Mammary epithelial cell (primary cell): ENCODE measurements around the gene ATG7.

Experiments
- CTCF ChIP-seq, 2 donors: IDR thresholded peaks in 1 of 2; conservative IDR thresholded peaks in 1 of 2; 2 replicates each; pipeline ENCODE4 v1.5.1; 2011 to 2012; ENCODE audit warnings: inconsistent platforms in 2 of 2, low read length in 2 of 2, mild to moderate bottlenecking in 2 of 2, control low read depth in 1 of 2, low read depth in 1 of 2; ENCODE audit not compliant: insufficient read depth in 1 of 2; ENCODE audit errors: extremely low read depth in 1 of 2
- EZH2 ChIP-seq: IDR thresholded peaks from 2 replicates; pipeline ENCODE4 v1.6.1; 2012; ENCODE audit warnings: low read length, inconsistent platforms, borderline replicate concordance

DNA sequence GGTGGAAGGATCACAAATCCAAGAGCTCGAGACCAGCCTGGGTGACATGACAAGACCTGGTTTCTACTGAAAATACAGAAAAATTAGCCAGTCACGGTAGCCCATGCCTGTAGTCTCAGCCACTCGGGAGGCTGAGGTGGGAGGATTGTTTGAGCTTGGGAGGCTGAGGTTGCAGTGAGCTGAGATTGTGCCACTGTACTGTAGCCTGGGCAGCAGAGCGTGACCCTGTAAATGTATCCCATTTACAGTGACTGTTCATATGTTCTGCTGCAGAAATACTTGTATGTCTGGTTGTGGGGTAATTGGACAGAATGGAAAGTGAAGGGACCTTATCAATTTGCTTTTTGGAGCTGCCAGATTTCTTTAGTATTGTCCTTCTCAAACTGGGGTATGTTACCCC is 24.9 kb downstream of the ATG7 start:
- TF ChIP-seq CTCF (conservative IDR thresholded peaks at IDR 0.05 in 1 of 2, IDR thresholded peaks at IDR 0.05 in 1 of 2; ENCODE audit: extremely low read depth in 1 of 2, insufficient read depth in 1 of 2, low read depth in 1 of 2, low read length in 2 of 2) (no peak), EZH2 (no peak)
